AG09319 (cell line): ENCODE measurements around the gene TTC39B.

Experiments
- DNase-seq: peaks from one replicate; pipeline ENCODE4 v3.0.0-alpha.2; 2010; ENCODE audit warnings: low read depth; ENCODE audit errors: extremely low read depth
- TF ChIP-seq, protein P1 (sequence below): IDR thresholded peaks from 2 replicates; pipeline ENCODE4 v1.5.1; 2011; ENCODE audit warnings: low read depth, mild to moderate bottlenecking, inconsistent platforms, low read length, moderate library complexity

The TTC39B gene

DNA sequence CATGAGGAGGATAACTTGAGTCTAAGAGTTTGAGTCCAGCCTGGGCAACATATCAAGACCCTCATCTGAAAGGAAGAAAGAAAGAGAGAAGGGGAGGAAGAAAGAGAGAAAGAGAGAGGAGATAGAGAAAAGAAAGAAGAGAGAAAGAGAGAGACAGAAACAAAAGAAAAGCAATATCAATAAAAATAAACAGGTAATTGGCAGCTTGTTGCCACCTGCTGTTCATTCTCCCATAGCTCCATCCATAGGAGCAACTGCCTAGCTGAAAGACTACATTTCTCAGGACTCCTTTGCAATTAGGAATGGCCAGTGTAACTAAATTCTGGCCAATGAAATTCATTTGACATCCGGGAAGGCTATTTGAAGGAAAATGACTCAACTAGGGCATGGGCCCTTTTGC, 4.6 kb upstream of the TTC39B start:
- DNase-seq: no peak

DNA sequence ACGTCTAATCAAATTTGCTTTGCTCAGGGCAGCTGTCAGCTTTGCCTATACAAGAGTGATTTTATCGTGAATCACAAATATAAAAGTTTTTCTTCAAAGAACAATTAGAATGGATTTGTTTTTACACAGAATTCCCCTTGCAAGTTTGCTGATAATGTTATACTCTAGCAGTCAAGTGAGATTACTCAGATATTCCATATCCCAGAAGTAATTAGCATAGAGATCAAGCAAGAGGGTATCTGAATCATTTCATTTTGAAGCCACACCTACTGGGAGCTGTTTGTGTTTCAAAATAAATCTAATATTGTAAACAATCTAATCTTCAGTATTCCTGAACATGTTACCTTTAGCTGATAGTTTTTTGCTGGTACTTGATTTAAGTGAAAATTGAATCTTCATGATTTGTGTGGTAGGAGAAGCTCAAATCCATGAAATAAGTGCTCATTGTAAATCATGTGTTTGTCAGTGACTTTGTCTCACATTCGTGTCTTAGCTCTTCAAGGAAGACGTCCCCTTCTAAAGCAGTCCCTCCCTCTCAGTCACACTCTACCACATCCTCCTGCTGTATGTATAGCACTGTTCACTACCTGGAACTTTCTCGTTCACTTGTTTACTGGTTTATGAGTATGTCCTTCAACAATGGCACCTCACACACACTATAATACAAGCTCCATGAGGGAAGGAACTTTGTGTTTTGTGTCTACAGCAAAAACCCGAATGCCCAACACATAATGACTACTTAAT, 3.3 kb upstream of the TTC39B start:
- no peak for DNase-seq
- TF ChIP-seq, protein P1, sequence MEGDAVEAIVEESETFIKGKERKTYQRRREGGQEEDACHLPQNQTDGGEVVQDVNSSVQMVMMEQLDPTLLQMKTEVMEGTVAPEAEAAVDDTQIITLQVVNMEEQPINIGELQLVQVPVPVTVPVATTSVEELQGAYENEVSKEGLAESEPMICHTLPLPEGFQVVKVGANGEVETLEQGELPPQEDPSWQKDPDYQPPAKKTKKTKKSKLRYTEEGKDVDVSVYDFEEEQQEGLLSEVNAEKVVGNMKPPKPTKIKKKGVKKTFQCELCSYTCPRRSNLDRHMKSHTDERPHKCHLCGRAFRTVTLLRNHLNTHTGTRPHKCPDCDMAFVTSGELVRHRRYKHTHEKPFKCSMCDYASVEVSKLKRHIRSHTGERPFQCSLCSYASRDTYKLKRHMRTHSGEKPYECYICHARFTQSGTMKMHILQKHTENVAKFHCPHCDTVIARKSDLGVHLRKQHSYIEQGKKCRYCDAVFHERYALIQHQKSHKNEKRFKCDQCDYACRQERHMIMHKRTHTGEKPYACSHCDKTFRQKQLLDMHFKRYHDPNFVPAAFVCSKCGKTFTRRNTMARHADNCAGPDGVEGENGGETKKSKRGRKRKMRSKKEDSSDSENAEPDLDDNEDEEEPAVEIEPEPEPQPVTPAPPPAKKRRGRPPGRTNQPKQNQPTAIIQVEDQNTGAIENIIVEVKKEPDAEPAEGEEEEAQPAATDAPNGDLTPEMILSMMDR: no peak

More for the DNA sequence above, 4.6 kb upstream of the TTC39B start:
- TF ChIP-seq, protein P1: no peak

DNA sequence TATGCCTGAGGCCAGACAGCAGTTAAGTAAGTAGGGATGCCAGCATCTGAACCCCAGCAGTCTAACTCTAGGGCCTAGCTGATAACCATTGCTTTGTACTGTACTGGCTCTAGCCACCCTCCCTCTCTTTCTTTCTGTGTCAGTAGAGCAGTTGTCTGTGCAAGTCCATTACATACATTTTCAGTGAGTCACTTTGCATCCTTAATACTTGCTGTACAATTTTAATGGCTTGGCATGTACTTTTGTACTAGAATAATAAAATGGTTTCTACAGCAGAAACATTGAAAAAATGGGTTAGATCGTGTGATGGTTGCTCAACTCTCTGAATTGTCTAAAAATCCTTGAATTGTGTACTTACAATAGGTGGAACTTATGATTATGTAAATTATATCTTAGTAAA, 1.5 kb upstream of the TTC39B start:
- TF ChIP-seq, protein P1: no peak
- DNase-seq: no peak

DNA sequence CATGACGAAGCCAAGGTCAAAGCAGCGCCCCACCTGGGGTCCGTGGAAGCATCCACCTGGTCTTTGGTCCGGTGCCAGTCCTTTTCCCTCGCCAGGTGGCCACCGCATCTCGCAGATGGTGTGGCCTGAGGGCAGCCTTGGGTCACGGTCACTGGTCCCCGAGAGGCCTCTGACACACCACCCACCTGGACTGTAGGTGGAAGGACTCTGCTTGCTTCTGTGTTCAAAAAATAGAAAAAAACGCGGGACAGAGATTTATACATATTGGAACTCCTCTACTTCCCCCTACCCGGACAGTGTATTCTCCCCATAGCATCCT, 466 bp upstream of the TTC39B start:
- TF ChIP-seq, protein P1: no peak
- no peak for DNase-seq

DNA sequence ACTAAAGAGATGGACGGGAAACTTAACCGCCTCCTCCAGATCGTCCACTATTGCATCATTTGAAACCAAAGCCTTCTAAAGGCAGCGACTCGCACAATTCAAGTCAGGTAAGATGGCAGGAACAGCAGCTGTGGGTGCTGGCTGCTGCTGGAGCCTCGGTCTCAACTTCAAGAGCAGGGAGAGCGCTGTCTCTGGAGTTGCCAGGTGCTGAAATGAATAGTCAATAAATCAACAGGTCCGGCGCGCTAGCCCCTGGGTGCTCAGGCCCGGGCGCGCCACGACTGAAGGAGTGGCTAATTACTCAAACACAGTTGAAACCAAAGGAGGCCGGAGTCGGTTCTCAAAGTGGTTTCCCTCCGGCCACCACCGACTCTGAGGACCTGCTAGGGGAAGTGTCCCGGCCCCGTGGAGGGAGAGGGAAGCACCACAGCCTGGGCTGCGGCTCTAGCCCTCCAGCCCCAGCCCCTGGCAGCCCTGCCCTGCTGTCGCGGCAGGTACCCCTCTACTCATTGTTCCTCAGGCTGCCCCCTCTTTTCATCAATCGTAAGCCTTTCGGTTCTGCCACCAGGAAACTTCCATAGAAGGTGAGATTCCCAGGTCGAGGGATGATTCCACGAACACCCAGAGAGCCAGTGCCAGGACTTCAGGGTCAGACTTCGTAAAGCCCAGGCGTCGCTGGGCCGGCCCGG, 804 bp downstream of the TTC39B start:
- TF ChIP-seq, protein P1: no peak

DNA sequence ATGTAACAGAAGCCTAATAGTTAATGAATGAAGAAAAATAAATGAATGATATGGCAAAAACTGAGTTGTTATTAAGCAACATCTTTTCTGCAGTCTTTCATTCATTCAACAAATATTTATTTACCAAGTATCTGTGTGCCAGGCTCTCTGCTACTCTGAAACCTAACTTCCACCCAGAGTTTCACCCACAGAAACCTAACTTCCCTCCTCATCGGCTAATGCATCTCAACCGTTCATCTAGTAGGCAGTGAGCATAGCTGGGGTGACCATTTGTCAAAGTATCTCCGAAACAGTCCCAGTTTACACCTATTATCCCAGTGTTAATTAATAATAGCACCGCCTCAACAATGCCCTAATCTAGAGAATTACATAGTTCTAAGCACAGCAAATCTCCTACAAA, 1.5 kb downstream of the TTC39B start:
- no peak for DNase-seq
- TF ChIP-seq, protein P1: no peak

More for the DNA sequence above, 804 bp downstream of the TTC39B start:
- DNase-seq: no peak

DNA sequence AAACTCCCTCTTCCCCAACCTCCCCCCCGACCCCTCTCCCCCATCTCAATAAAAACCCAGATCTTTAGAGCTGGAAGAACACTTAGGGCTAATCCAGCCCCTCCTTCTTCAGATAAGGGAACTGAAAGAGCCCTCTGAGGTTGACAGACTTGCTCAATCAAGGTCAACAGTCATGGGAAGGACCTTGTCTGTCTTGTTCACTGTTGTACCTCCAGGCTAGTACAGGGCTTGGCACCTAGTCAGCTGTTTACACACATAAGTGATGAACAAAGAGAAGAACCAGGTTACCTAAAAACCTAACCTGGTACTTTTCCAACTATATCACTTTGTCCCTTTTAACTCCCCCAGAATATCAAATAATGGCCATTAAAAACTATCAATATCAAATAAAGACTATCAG, 2.4 kb downstream of the TTC39B start:
- no peak for DNase-seq
- TF ChIP-seq, protein P1: no peak
